Testis (tissue), 2 donors: ENCODE results near the gene MMP3.

ENCODE experiments used
- POLR2A ChIP-seq: fragments of 450-650 bp; IDR thresholded peaks from one replicate; pipeline ENCODE4 v1.6.1; 2017; ENCODE audit warnings: antibody characterized with exemption, mild to moderate bottlenecking, moderate library complexity
- TF ChIP-seq, protein P1 (sequence below), 3 experiments: fragments of 450-650 bp in 2 of 3; fragments of 200-600 bp in 1 of 3; sonication (generic) in 1 of 3; IDR thresholded peaks; one replicate each; pipeline ENCODE4 v1.5.1; 2016 to 2019; ENCODE audit warnings: antibody characterized with exemption in 3 of 3, mild to moderate bottlenecking in 2 of 3, moderate library complexity in 1 of 3

DNA sequence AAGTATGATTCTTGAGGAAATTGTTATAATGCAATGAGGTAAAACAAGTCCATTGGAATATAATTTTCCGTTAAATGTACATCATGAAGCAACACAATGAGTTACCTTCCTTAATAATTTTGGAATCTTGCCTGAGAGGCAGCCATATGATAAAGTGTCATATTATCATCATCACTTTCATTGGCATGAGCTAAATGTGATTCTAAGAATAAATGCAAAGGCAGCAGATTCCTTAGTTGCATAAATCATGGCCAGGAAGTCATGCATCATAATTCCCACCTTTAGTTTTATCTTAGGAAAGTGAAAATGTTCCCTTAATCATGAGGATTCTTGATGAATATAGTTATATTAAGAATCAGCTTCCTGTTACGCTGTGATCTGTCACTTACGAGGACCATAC, 31.2 kb downstream of the MMP3 start:
- TF ChIP-seq, protein P1, sequence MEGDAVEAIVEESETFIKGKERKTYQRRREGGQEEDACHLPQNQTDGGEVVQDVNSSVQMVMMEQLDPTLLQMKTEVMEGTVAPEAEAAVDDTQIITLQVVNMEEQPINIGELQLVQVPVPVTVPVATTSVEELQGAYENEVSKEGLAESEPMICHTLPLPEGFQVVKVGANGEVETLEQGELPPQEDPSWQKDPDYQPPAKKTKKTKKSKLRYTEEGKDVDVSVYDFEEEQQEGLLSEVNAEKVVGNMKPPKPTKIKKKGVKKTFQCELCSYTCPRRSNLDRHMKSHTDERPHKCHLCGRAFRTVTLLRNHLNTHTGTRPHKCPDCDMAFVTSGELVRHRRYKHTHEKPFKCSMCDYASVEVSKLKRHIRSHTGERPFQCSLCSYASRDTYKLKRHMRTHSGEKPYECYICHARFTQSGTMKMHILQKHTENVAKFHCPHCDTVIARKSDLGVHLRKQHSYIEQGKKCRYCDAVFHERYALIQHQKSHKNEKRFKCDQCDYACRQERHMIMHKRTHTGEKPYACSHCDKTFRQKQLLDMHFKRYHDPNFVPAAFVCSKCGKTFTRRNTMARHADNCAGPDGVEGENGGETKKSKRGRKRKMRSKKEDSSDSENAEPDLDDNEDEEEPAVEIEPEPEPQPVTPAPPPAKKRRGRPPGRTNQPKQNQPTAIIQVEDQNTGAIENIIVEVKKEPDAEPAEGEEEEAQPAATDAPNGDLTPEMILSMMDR (IDR thresholded peaks at IDR 0.05) = no peak
- no peak for TF ChIP-seq POLR2A
